HG03432 (cell line): ENCODE results near the gene UBASH3A.

Experiments
- ATAC-seq: cut with Tn5 transposase; IDR thresholded peaks from one replicate; pipeline ENCODE4 v1.9.1; 2021; ENCODE audit warnings: mild to moderate bottlenecking, moderate library complexity; ENCODE audit not compliant: unreplicated experiment

UBASH3A gene

GRCh38 chr21:42374864-42375499 lies 28.7 kb upstream of the UBASH3A start:
- ATAC-seq, result no peak

- no peak for ATAC-seq
Measured at GRCh38 chr21:42375506-42375905, 28.2 kb upstream of the UBASH3A start.

- ATAC-seq, result no peak
Measured at GRCh38 chr21:42375966-42376337, 27.8 kb upstream of the UBASH3A start.

- no peak for ATAC-seq
Measured at GRCh38 chr21:42376338-42376982, 27.2 kb upstream of the UBASH3A start.

GRCh38 chr21:42377211-42377950 lies 26.3 kb upstream of the UBASH3A start:
- no peak for ATAC-seq

- no peak for ATAC-seq
Measured at GRCh38 chr21:42377951-42378340, 25.8 kb upstream of the UBASH3A start.

GRCh38 chr21:42378418-42378817 lies 25.3 kb upstream of the UBASH3A start:
- ATAC-seq, result no peak

- ATAC-seq, result no peak
Measured at GRCh38 chr21:42379426-42380215, 24.1 kb upstream of the UBASH3A start.

GRCh38 chr21:42381347-42381984 lies 22.2 kb upstream of the UBASH3A start:
- no peak for ATAC-seq

- no peak for ATAC-seq
Measured at GRCh38 chr21:42382915-42383314, 20.8 kb upstream of the UBASH3A start.

- no peak for ATAC-seq
Measured at GRCh38 chr21:42383331-42383730, 20.4 kb upstream of the UBASH3A start.

- ATAC-seq, result no peak
Measured at GRCh38 chr21:42384156-42384945, 19.4 kb upstream of the UBASH3A start.

GRCh38 chr21:42384989-42385388 lies 18.7 kb upstream of the UBASH3A start:
- ATAC-seq, result no peak

- ATAC-seq, result no peak
Measured at GRCh38 chr21:42385619-42386018, 18.1 kb upstream of the UBASH3A start.

- ATAC-seq, result no peak
Measured at GRCh38 chr21:42386034-42386591, 17.6 kb upstream of the UBASH3A start.

- ATAC-seq, result no peak
Measured at GRCh38 chr21:42387164-42387563, 16.5 kb upstream of the UBASH3A start.

- no peak for ATAC-seq
Measured at GRCh38 chr21:42387843-42388340, 15.8 kb upstream of the UBASH3A start.

- no peak for ATAC-seq
Measured at GRCh38 chr21:42388740-42389448, 14.8 kb upstream of the UBASH3A start.

- ATAC-seq, result no peak
Measured at GRCh38 chr21:42389449-42389835, 14.3 kb upstream of the UBASH3A start.
